Adrenal gland (tissue), 12 donors: Measurements from ENCODE around the gene SPOCK3. TPM values are rescaled to one million over a fixed set of nuclear protein-coding genes. Genes with fewer than 3 reads are reported as not detected.

ENCODE experiments used
- DNase-seq, 7 donors: peaks; one replicate each; pipeline ENCODE4 v3.0.0-alpha.2; 2019 to 2020
- H3K27ac ChIP-seq, 5 donors: fragments of 200-600 bp; sonication (generic) in 4 of 5; 1 replicate in 3 of 5; 2 replicates in 2 of 5; pipeline versions ENCODE4 v1.5.1 to v1.8.0; 2016 to 2020; ENCODE audit warnings: mild to moderate bottlenecking in 1 of 5
- H3K27me3 ChIP-seq: fragments of 200-600 bp; 2 replicates; pipeline ENCODE4 v1.8.0; 2021
- H3K36me3 ChIP-seq, 2 donors: fragments of 200-600 bp; replicated peaks in 1 of 2; 1 replicate in 1 of 2; 2 replicates in 1 of 2; pipeline versions ENCODE4 v1.5.1 to v1.8.0; 2018 to 2022
- H3K4me1 ChIP-seq, 2 donors: fragments of 200-600 bp; replicated peaks in 1 of 2; 1 replicate in 1 of 2; 2 replicates in 1 of 2; pipeline versions ENCODE4 v1.5.1 to v1.8.0; 2018 to 2021
- H3K4me3 ChIP-seq, 4 donors: fragments of 200-600 bp; sonication (generic) in 3 of 4; one replicate each; pipeline ENCODE4 v1.5.1; 2016 to 2018
- H3K9me3 ChIP-seq, 3 donors: fragments of 200-600 bp; sonication (generic) in 1 of 3; replicated peaks in 1 of 3; 1 replicate in 2 of 3; 2 replicates in 1 of 3; pipeline versions ENCODE4 v1.5.1 to v1.8.0; 2016 to 2021
- CTCF ChIP-seq, 6 experiments: fragments of 450-650 bp in 4 of 6; fragments of 200-600 bp in 2 of 6; sonication (generic) in 1 of 6; IDR thresholded peaks; 1 replicate in 5 of 6; 2 replicates in 1 of 6; pipeline versions ENCODE4 v1.5.1 to v1.8.0; 2016 to 2021; ENCODE audit warnings: antibody characterized with exemption in 6 of 6, mild to moderate bottlenecking in 2 of 6, moderate library complexity in 1 of 6
- POLR2A ChIP-seq, 2 donors: fragments of 450-650 bp; IDR thresholded peaks; one replicate each; pipeline ENCODE4 v1.6.1; 2017; ENCODE audit warnings: antibody characterized with exemption in 2 of 2, mild to moderate bottlenecking in 2 of 2, moderate library complexity in 1 of 2
- WGBS, 4 donors: extraction: QIAGEN DNeasy Blood & Tissue Kit in 2 of 4; methylation state at CpG; one replicate each; pipeline versions ENCODE4 v1.1.5 to v1.1.7; 2013 to 2017; 5-methylcytosine and 5-hydroxymethylcytosine counted together
- intact Hi-C, 2 donors: fragments of 100-400 bp; cut with DNase I; formaldehyde crosslinking; loops; one replicate each; pipeline versions ENCODE4 v1.14.1 to v1.15.0; 2022 to 2023
- polyA plus RNA-seq, 3 donors: library from polyadenylated mRNA; stranded (reverse); fragments of 200-250 nt in 2 of 3; fragments of 350-450 nt in 1 of 3; fragmentation: Illumina TruSeq in 1 of 3; extraction: RNeasy Lipid Tissue Mini Kit (QIAGEN cat#74804) in 1 of 3; gene quantifications; one replicate each; pipeline ENCODE4 v1.2.3, GENCODE V29; 2013 to 2014
- total RNA-seq, 9 donors: library from RNA; depleted of rRNA in 4 of 9; stranded (reverse); fragments of >200 nt in 4 of 9; fragments of 120-200 nt in 1 of 9; fragmentation: NEBNext Ultra II Directional in 1 of 9; extraction: Animal tissue kit (Norgen Biotek cat#: 25700) in 1 of 9; gene quantifications; one replicate each; pipeline versions ENCODE4 v1.1.0 to v1.2.4, GENCODE V29; 2013 to 2023
- donor health status: healthy with polysubstance abuse.
- donor health status: Bipolar disorder and iron deficiency.
- donor health status: DM: yes; HTN: yes; CAD: no.
- donor health status: DM: no; HTN: no; CAD: no.
- donor health status: DM: no; HTN: no; CAD: no.
- donor health status: DM: yes; HTN: yes; CAD: no.

The SPOCK3 gene
- total and polyA plus RNA-seq, 12 donors = 0.18 to 30.3 (median 3.0) TPM; not detected in 1

DNA sequence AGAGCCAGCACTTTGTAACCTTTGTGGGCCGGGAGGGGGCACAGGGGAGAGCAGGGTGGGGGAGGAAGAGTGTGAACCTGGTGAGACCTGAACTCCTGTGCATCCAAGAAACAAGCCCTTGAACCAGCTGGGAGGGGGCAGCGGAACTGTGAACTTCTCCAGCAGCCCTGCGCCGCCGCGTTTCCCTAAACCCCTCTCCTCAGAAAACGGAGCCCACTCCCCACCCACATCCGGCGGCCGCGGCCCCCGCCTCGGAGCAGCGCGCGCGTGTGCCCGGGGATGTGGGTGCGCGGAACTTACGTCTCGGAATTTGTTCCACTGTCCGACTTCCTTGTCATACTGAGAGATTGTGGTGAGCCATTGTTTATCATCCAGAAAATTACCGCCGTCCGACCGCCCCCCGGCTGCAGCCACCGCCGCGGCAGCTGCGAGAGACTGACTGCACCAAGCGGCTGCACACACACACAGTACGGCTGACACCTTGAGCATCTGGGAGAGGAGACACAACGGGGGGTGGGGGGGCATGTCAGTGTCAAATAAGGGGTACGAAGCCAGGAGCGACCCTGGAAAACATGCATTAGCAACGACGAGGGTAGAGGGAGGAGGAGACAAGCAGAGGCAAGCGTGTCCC, 494 bp downstream of the SPOCK3 start:
- TF ChIP-seq POLR2A (IDR thresholded peaks at IDR 0.05) (no peak), CTCF (IDR thresholded peaks at IDR 0.05) (no peak)
- Histone ChIP-seq H3K27ac (no peak overlapping the region), H3K4me3 (peak overlapping the region in 1 of 4 donors; percentile 50), H3K9me3 (no peaks in the 10 kb centered on the region), H3K27me3 (no peaks in the 10 kb centered on the region), H3K4me1 (no peaks in the 10 kb centered on the region), H3K36me3 (no peaks in the 10 kb centered on the region)
- DNase-seq = no peak
- WGBS, 4 donors = 0 to 1% (median 1%) methylated on average over 6 to 40 of the region's 40 CpGs
- intact Hi-C loops = no loop called here

DNA sequence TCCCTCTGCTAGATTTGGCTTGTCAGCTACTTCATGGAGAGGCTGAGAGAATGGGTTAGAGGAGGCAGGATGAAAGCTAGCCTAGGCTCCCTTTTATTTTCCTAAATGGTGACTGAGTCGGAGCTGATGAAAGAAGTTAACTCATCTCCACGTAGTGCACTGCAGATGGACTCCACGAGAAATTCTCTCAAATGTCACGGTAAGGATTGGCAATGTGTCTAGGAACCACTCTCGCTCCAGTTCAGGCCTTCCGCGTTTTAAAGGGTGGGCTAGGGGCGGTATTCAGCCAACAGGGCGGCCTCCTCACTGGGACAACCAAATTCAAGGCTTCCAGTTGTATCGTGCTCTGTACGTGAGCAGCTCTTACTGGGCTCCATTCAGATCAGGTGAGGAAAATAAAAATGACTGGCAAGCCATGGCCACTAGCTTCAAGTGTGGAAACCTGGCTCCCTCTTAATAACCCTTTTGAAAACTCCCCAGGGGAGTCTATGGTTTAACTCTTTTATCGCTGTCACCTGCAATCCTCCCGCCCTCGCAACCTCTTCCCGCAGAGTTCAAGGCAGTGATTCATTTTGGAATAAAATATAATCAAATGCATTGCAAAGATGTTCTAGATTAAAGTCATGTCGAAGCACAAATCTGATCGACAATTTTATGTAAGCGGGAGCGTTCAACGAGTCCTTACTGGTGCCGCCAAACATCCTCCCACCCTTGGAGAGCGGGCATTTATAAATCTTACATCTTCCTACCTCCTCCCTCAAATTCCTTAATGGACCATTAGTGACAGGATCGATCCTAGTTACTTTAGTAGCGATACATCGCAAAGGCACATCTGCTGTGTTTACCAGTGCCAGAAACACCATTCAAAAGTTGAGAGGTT, 1.2 kb downstream of the SPOCK3 start:
- WGBS, 4 donors = 37 to 39% (median 37%) methylated on average over 24 to 25 of the region's 25 CpGs
- no peaks in the 10 kb centered on the region for H3K36me3 ChIP-seq
- TF ChIP-seq CTCF (IDR thresholded peaks at IDR 0.05) (no peak), POLR2A (IDR thresholded peaks at IDR 0.05) (no peak)
- DNase-seq = no peak
- H3K27ac ChIP-seq = peak overlapping the region in 1 of 5 donors; percentile 56
- intact Hi-C loops = no loop called here
- H3K4me3 ChIP-seq = no peak overlapping the region
- H3K27me3 ChIP-seq = no peaks in the 10 kb centered on the region
- H3K9me3 ChIP-seq = no peaks in the 10 kb centered on the region
- no peaks in the 10 kb centered on the region for H3K4me1 ChIP-seq

- Histone ChIP-seq H3K27me3 (no peaks in the 10 kb centered on the region), H3K4me3 (no peak overlapping the region), H3K4me1 (no peaks in the 10 kb centered on the region), H3K27ac (no peak overlapping the region), H3K36me3 (no peaks in the 10 kb centered on the region), H3K9me3 (no peaks in the 10 kb centered on the region)
- DNase-seq = no peak
- TF ChIP-seq CTCF (IDR thresholded peaks at IDR 0.05) = no peak
- intact Hi-C loops = no loop called here
- 70 to 89% (median 80%) methylated on average over 5 of the region's 5 CpGs for WGBS, 4 donors
Observed at GRCh38 chr4:167230744-167231143, 3.5 kb downstream of the SPOCK3 start.

GRCh38 chr4:167222099-167222498, 12.2 kb downstream of the SPOCK3 start:
- Histone ChIP-seq H3K4me1 (no peaks in the 10 kb centered on the region), H3K27ac (no peak overlapping the region), H3K36me3 (no peaks in the 10 kb centered on the region), H3K9me3 (peaks cover 0 to 4% (median 0%) of the 10 kb centered on the region in 3 donors), H3K27me3 (no peaks in the 10 kb centered on the region), H3K4me3 (no peak overlapping the region)
- DNase-seq = no peak
- WGBS, 4 donors = 65 to 73% (median 69%) methylated on average over 2 of the region's 2 CpGs
- TF ChIP-seq CTCF (IDR thresholded peaks at IDR 0.05) (no peak), POLR2A (IDR thresholded peaks at IDR 0.05) (no peak)
- intact Hi-C loops = no loop called here
